ENCODE measurements around the gene TMEM134. TPM values are rescaled to one million over a fixed set of nuclear protein-coding genes. Genes with fewer than 3 reads are reported as not detected.

TMEM134 gene
- total and polyA plus RNA-seq, 2 donors (not counting 3 experiments of a cell fraction or from before 2014, with no cell fraction given) = 33.4 to 207 TPM

GRCh38 chr11:67457453-67457852, 11.6 kb downstream of the TMEM134 start:
- dilution Hi-C loops (cut with MboI; ENCODE audit: extremely low pct_ligation_motif_present, low sequenced_read_pairs) (no loop called here), intact Hi-C loops (cut with micrococcal nuclease) (no loop called here)
- no TSS peak for BruUV-seq (replicated peaks)
- Histone ChIP-seq H3K79me2 (ENCODE audit: control insufficient read depth, insufficient read depth, low read length) (no peaks in the 10 kb centered on the region), H2AFZ (ENCODE audit: low read depth, low read length) (no peak overlapping the region), H3K27me3 (ENCODE audit: control insufficient read depth in 2 of 2, insufficient read depth in 2 of 2, low read length in 2 of 2) (no peaks in the 10 kb centered on the region), H3K4me3 (replicated peaks in 1 of 3; ENCODE audit: insufficient read depth in 1 of 3, low read depth in 1 of 3, low read length in 3 of 3) (no peak overlapping the region), H3K9ac (replicated peaks; ENCODE audit: extremely low read depth, insufficient read depth, low read length) (no peak overlapping the region), H4K20me1 (replicated peaks; ENCODE audit: control insufficient read depth, extremely low read depth, insufficient read depth, low read length) (no peaks in the 10 kb centered on the region), H3K9me1 (replicated peaks; ENCODE audit: control insufficient read depth, extremely low read depth, insufficient read depth, low read length) (no peaks in the 10 kb centered on the region), H3K4me1 (ENCODE audit: control insufficient read depth, extremely low read depth, insufficient read depth, low read length) (peaks cover 3% of the 10 kb centered on the region), H3K9me3 (replicated peaks; ENCODE audit: control insufficient read depth, insufficient read depth, low read length) (no peaks in the 10 kb centered on the region), H3K27ac (ENCODE audit: insufficient read depth, low read depth, low read length) (no peak overlapping the region), H3K36me3 (ENCODE audit: control insufficient read depth in 2 of 2, extremely low read depth in 1 of 2, insufficient read depth in 2 of 2, low read length in 2 of 2) (no peaks in the 10 kb centered on the region), H3K4me2 (ENCODE audit: insufficient read depth, low read length) (no peak overlapping the region)
- FAIRE-seq (no peak), DNase-seq (ENCODE audit: low read depth, low spot score) (no peak)
- TF ChIP-seq EZH2 (IDR thresholded peaks at IDR 0.05; ENCODE audit: borderline replicate concordance, low read depth, low read length, severe bottlenecking) (no peak), GATA2 (IDR thresholded peaks at IDR 0.05; ENCODE audit: insufficient read depth, insufficient read length, low read depth, low read length) (no peak), POLR2A (IDR thresholded peaks at IDR 0.05; ENCODE audit: low read depth, low read length) (no peak)
- TF ChIP-seq, protein P1, sequence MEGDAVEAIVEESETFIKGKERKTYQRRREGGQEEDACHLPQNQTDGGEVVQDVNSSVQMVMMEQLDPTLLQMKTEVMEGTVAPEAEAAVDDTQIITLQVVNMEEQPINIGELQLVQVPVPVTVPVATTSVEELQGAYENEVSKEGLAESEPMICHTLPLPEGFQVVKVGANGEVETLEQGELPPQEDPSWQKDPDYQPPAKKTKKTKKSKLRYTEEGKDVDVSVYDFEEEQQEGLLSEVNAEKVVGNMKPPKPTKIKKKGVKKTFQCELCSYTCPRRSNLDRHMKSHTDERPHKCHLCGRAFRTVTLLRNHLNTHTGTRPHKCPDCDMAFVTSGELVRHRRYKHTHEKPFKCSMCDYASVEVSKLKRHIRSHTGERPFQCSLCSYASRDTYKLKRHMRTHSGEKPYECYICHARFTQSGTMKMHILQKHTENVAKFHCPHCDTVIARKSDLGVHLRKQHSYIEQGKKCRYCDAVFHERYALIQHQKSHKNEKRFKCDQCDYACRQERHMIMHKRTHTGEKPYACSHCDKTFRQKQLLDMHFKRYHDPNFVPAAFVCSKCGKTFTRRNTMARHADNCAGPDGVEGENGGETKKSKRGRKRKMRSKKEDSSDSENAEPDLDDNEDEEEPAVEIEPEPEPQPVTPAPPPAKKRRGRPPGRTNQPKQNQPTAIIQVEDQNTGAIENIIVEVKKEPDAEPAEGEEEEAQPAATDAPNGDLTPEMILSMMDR (IDR thresholded peaks at IDR 0.05; ENCODE audit: extremely low read depth in 1 of 2, insufficient read depth in 1 of 2, low read depth in 1 of 2, low read length in 2 of 2) = no peak
- ChIA-PET CTCF (no interaction called here), POLR2A (no interaction called here)

- no peak overlapping the region for H3K27ac ChIP-seq (ENCODE audit: insufficient read depth, low read depth, low read length)
- TF ChIP-seq MYC (IDR thresholded peaks at IDR 0.05; ENCODE audit: low read depth, low read length) = no peak
- no peak for TF ChIP-seq EZH2 (IDR thresholded peaks at IDR 0.05; ENCODE audit: borderline replicate concordance, low read depth, low read length, severe bottlenecking)
- TF ChIP-seq POLR2A (IDR thresholded peaks at IDR 0.05; ENCODE audit: low read depth, low read length) = no peak
- TF ChIP-seq JUN (IDR thresholded peaks at IDR 0.05; ENCODE audit: borderline replicate concordance, insufficient read depth, insufficient read length, low read depth) = no peak
- TF ChIP-seq MAX (IDR thresholded peaks at IDR 0.05; ENCODE audit: insufficient read depth, insufficient read length) = no peak
- POLR2A ChIA-PET = no interaction called here
- no peaks in the 10 kb centered on the region for H3K9me1 ChIP-seq (replicated peaks; ENCODE audit: control insufficient read depth, extremely low read depth, insufficient read depth, low read length)
- no peaks in the 10 kb centered on the region for H3K9me3 ChIP-seq (replicated peaks; ENCODE audit: control insufficient read depth, insufficient read depth, low read length)
- H3K79me2 ChIP-seq (ENCODE audit: control insufficient read depth, insufficient read depth, low read length) = no peaks in the 10 kb centered on the region
- no peak overlapping the region for H3K9ac ChIP-seq (replicated peaks; ENCODE audit: extremely low read depth, insufficient read depth, low read length)
- no TSS peak for BruUV-seq (replicated peaks)
- no peak overlapping the region for H3K4me3 ChIP-seq (replicated peaks in 1 of 3; ENCODE audit: insufficient read depth in 1 of 3, low read depth in 1 of 3, low read length in 3 of 3)
- H4K20me1 ChIP-seq (replicated peaks; ENCODE audit: control insufficient read depth, extremely low read depth, insufficient read depth, low read length) = no peaks in the 10 kb centered on the region
- intact Hi-C loops (cut with micrococcal nuclease) (no loop called here), dilution Hi-C loops (cut with MboI; ENCODE audit: extremely low pct_ligation_motif_present, low sequenced_read_pairs) (no loop called here)
- no peaks in the 10 kb centered on the region for H3K27me3 ChIP-seq (ENCODE audit: control insufficient read depth in 2 of 2, insufficient read depth in 2 of 2, low read length in 2 of 2)
- FAIRE-seq (no peak), DNase-seq (ENCODE audit: low read depth, low spot score) (no peak)
- H3K4me1 ChIP-seq (ENCODE audit: control insufficient read depth, extremely low read depth, insufficient read depth, low read length) = peaks cover 7% of the 10 kb centered on the region
- H2AFZ ChIP-seq (ENCODE audit: low read depth, low read length) = no peak overlapping the region
- H3K36me3 ChIP-seq (ENCODE audit: control insufficient read depth in 2 of 2, extremely low read depth in 1 of 2, insufficient read depth in 2 of 2, low read length in 2 of 2) = no peaks in the 10 kb centered on the region
- CTCF ChIA-PET = no interaction called here
- H3K4me2 ChIP-seq (ENCODE audit: insufficient read depth, low read length) = no peak overlapping the region
These were observed 12.9 kb downstream of the TMEM134 start for GRCh38 chr11:67456068-67456705.
